ENCODE results near the gene COL25A1.

Gene COL25A1

GRCh38 chr4:109302361-109303139, at the start of gene COL25A1:
TSS of gene COL25A1 (minus strand) at chr4:109302658.
- DNase-seq (ENCODE audit: low read depth in 2 of 2) = peak; percentile 5 to 34

DNA sequence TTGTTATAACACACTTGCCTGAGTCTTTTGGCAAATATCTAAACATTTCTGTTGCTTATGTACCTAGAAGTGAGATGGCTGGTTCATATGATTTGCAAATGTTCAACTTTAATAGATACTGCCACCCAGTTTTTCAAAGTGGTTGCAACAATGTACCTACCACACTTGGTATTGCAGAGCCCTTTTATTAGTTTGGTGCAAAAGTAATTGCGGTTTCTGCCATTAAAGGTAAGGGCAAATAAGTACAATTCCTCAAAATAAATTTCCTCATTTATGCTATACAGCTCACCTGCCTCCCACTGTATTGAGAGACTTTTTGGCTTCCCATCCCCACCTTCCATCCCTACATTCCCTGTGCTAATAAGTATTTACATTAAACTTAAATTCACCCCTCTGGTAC, 47.7 kb upstream of the COL25A1 start:
- no peak for DNase-seq (ENCODE audit: low read depth in 2 of 2)

GRCh38 chr4:109334129-109335105, 32.0 kb upstream of the COL25A1 start:
- DNase-seq (ENCODE audit: low read depth in 2 of 2) = no peak

DNA sequence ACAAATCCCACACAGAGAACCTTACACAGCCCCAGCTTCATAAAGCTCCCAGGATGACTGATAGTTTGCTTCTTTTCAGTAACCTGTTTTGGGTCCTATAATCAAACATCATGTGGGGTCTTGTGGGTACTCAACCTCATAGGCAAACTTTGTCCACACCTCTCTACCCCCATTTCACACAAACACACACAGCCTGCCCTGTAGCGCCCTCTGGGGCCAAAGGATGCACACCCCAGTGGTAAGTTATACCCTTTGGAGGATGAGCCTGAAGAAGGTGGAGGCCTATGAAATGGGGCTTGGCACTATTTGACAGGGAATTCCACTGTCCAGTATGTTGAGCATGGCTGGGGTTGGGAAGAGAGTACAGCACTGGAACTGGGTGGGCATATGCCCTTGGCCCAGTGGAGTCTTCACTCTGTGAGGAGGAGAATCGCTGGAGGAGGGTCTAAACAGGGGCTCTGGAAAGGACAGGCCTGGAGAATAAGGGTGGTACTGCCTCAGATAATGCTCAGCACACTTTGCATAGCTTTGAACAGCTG, 30.5 kb upstream of the COL25A1 start:
- DNase-seq (ENCODE audit: low read depth in 2 of 2) = peak in 1 of 2 donors; percentile 3

GRCh38 chr4:109327641-109328040, 25.2 kb upstream of the COL25A1 start:
- no peak for DNase-seq (ENCODE audit: low read depth in 2 of 2)

DNA sequence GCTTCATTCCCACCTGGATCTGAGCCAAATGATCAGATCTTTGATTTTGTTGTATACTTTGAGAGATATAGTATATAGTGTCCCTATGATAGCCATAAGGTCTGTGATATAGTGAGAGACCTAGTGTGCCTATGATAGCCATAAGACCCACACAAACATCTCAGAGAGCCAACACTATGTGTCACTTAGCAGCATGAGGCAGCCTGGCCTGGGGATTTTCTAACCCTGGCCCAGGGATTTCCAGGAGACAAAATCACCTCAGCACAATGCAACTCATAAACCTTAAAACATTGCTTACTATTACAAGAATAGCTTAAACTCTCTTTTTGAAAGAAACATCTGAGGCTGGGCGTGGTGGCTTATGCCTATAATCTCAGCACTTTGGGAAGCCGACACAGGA, 23.2 kb upstream of the COL25A1 start:
- DNase-seq (ENCODE audit: low read depth in 2 of 2) = no peak

- no peak for DNase-seq (ENCODE audit: low read depth in 2 of 2)
Measured at GRCh38 chr4:109323348-109323747, 20.9 kb upstream of the COL25A1 start.

DNA sequence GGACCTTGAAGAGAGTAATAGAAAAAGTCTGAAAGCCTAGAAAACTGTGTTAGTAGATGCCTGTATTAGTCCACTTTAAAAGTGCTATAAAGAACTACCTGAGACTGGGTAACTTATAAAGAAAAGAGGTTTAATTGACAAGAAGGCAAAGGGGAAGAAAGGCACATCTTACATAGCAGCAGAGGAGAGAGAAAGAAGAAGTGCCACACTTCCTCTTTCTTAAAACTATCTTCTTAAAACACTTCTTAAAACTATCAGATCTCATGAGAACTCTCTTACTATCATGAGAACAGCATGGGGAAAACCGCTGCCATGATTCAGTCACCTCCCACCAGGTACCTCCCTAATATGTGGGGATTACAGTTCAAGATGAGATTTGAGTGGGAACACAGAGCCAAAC, 18.8 kb upstream of the COL25A1 start:
- no peak for DNase-seq (ENCODE audit: low read depth in 2 of 2)

GRCh38 chr4:109319684-109320083, 17.2 kb upstream of the COL25A1 start:
- DNase-seq (ENCODE audit: low read depth in 2 of 2) = no peak

DNA sequence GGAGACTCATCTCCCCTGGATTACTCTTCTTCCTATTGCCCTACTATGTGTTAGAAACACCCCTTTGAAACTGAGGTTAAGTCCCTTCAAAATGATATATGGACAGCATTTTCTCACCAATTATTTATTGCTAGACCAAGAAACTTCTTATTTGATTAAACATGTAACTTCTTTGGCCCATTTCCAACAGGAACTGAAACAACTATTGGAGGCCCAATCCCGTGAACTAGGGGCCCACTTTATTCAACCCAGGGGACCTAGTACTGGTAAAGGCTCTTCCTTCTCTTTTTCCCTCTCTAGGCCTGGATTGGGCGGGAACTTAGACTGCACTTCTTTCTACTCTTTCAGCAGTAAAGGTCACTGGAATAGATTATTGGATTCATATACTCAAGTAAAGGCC, 16.7 kb upstream of the COL25A1 start:
- no peak for DNase-seq (ENCODE audit: low read depth in 2 of 2)

GRCh38 chr4:109315818-109316217, 13.4 kb upstream of the COL25A1 start:
- no peak for DNase-seq (ENCODE audit: low read depth in 2 of 2)

GRCh38 chr4:109315341-109315740, 12.9 kb upstream of the COL25A1 start:
- DNase-seq (ENCODE audit: low read depth in 2 of 2) = no peak

- no peak for DNase-seq (ENCODE audit: low read depth in 2 of 2)
Measured at GRCh38 chr4:109313168-109314133, 11.0 kb upstream of the COL25A1 start.

- DNase-seq (ENCODE audit: low read depth in 2 of 2) = no peak
Measured at GRCh38 chr4:109303140-109303496, 660 bp upstream of the COL25A1 start.

GRCh38 chr4:109301651-109302360, 652 bp downstream of the COL25A1 start:
- DNase-seq (ENCODE audit: low read depth in 2 of 2) = no peak

- no peak for DNase-seq (ENCODE audit: low read depth in 2 of 2)
Measured at GRCh38 chr4:109298279-109299010, 4.0 kb downstream of the COL25A1 start.

- no peak for DNase-seq (ENCODE audit: low read depth in 2 of 2)
Measured at GRCh38 chr4:109296527-109296926, 5.9 kb downstream of the COL25A1 start.

DNA sequence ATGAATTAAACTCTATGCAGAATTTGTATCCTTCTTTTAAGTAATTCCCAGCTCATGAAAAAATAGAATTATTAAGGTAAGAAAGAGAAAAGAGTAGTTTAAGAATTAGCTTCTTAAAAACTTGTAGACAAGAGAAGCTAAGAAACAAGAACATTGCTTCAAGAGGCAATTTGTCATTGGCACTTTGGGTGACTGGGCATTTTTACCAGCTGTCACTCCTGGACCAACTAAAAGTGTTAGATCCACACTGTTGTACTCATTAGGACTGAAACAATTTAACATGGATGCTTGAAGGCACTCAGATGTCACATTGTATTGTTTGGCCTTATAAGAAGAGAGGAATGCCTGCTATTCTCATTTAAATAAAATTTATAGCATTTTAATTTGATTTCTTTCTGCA, 7.4 kb downstream of the COL25A1 start:
- DNase-seq (ENCODE audit: low read depth in 2 of 2) = no peak

- DNase-seq (ENCODE audit: low read depth in 2 of 2) = no peak
Measured at GRCh38 chr4:109294468-109295020, 7.9 kb downstream of the COL25A1 start.

DNA sequence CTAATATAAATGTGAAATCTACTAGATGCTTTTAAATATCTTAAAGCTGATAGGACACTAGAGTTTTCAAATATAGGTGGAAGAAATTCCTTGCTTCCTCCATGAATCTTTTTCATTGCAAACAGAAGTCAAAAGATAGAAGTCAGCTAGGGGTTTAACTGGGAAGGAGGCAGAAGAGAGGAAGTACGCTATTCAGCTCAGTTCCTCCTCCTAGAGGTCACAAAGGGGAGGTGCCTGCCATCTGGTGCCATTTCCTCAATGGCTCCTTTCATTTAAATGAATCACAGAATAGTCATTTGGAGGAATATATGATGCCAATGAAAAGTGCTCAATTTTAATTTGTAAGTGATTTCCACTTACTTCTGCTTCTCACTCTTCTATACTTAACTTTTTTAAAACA, 8.5 kb downstream of the COL25A1 start:
- DNase-seq (ENCODE audit: low read depth in 2 of 2) = no peak
